HuH-7.5 (cell line): ENCODE data around the gene UBE3A.
"Not testable (repeated sequence)": the region's sequence is repeated elsewhere in the genome, so short reads cannot be mapped to it uniquely, and the experiment has no call there.

ENCODE experiments used
- DNase-seq: peaks from one replicate; pipeline ENCODE4 v3.0.0; 2011; ENCODE audit warnings: low spot score

The UBE3A gene

GRCh38 chr15:25437777-25438600 is 835 bp downstream of the UBE3A start:
- DNase-seq = no peak

GRCh38 chr15:25436707-25437106 is 2.1 kb downstream of the UBE3A start:
- no peak for DNase-seq

- no peak for DNase-seq
Observed at GRCh38 chr15:25435474-25436243, 3.2 kb downstream of the UBE3A start.

GRCh38 chr15:25433118-25433865 is 5.5 kb downstream of the UBE3A start:
- no peak for DNase-seq

- no peak for DNase-seq
Observed at GRCh38 chr15:25431836-25432561, 6.8 kb downstream of the UBE3A start.

- no peak for DNase-seq
Observed at GRCh38 chr15:25427861-25428260, 11.0 kb downstream of the UBE3A start.

GRCh38 chr15:25426896-25427610 is 11.8 kb downstream of the UBE3A start:
- no peak for DNase-seq

- DNase-seq = no peak
Observed at GRCh38 chr15:25424073-25424472, 14.8 kb downstream of the UBE3A start.

- DNase-seq = no peak
Observed at GRCh38 chr15:25422021-25422420, 16.8 kb downstream of the UBE3A start.

GRCh38 chr15:25418202-25418601 is 20.6 kb downstream of the UBE3A start:
- DNase-seq = no peak

GRCh38 chr15:25417604-25418003 is 21.2 kb downstream of the UBE3A start:
- DNase-seq = no peak

GRCh38 chr15:25416693-25417092 is 22.1 kb downstream of the UBE3A start:
- DNase-seq = no peak

GRCh38 chr15:25415707-25416106 is 23.1 kb downstream of the UBE3A start:
- no peak for DNase-seq

GRCh38 chr15:25415217-25415616 is 23.6 kb downstream of the UBE3A start:
- no peak for DNase-seq

- no peak for DNase-seq
Observed at GRCh38 chr15:25410649-25411048, 28.2 kb downstream of the UBE3A start.

- not testable (repeated sequence) for DNase-seq
Observed at GRCh38 chr15:25409731-25410130, 29.1 kb downstream of the UBE3A start.

- no peak for DNase-seq
Observed at GRCh38 chr15:25408929-25409328, 29.9 kb downstream of the UBE3A start.

- no peak for DNase-seq
Observed at GRCh38 chr15:25408428-25408827, 30.4 kb downstream of the UBE3A start.

GRCh38 chr15:25407950-25408349 is 30.9 kb downstream of the UBE3A start:
- DNase-seq = no peak

GRCh38 chr15:25406846-25407245 is 32.0 kb downstream of the UBE3A start:
- no peak for DNase-seq

- no peak for DNase-seq
Observed at GRCh38 chr15:25406261-25406660, 32.6 kb downstream of the UBE3A start.
